HCT116 (cell line): ENCODE measurements around the gene CACNG8. TPM values are rescaled to one million over a fixed set of nuclear protein-coding genes. Genes with fewer than 3 reads are reported as not detected.

Experiments used
- ATAC-seq: fragments of 200-7000 bp; cut with Tn5 transposase; 2 replicates; pipeline ENCODE4 v1.9.1; 2020; ENCODE audit warnings: mild to moderate bottlenecking, moderate library complexity
- BruUV-seq: library from RNA; stranded (reverse); fragments of 400-500 nt; replicated peaks from 2 replicates; lab custom pipeline; 2021; lab: Mats Ljungman, UMichigan
- CTCF ChIA-PET: fragments of 300-600 bp; sonication (Branson Sonifier 250); formaldehyde crosslinking; loops from one replicate; lab custom pipeline; 2021; ENCODE audit warnings: antibody characterized with exemption; lab: Charles Lee
- POLR2A ChIA-PET: fragments of 300-600, 350-600 bp; sonication (Branson Sonifier 250); formaldehyde crosslinking; loops from one replicate; lab custom pipeline; 2021; ENCODE audit warnings: antibody characterized with exemption; lab: Charles Lee
- RAD21 ChIA-PET, 2 experiments: fragments of 300-600 bp; sonication (Branson Sonifier 250); formaldehyde crosslinking; loops; one replicate each; lab custom pipeline; 2023; ENCODE audit warnings: low total read pairs in 2 of 2; ENCODE audit not compliant: uncharacterized antibody in 2 of 2, unreplicated experiment in 2 of 2, low non-redundant PET in 1 of 2; lab: Charles Lee
- DNase-seq: peaks from one replicate; pipeline ENCODE4 v3.0.0-alpha.2; 2010; ENCODE audit warnings: low read depth, low spot score
- H2AFZ ChIP-seq: fragments of 200-600 bp; shearing (Covaris generic), sonication (generic); 2 replicates; pipeline ENCODE4 v1.6.1; 2017; ENCODE audit warnings: low read depth, mixed run types, mixed read lengths, antibody characterized with exemption, low read length; ENCODE audit not compliant: poor library complexity, severe bottlenecking
- H3K27ac ChIP-seq: 2 replicates; pipeline ENCODE4 v1.5.1; 2012; ENCODE audit warnings: low read depth, low read length
- H3K27me3 ChIP-seq: fragments of 200-600 bp; sonication (generic); 2 replicates; pipeline ENCODE4 v1.6.1; 2016; ENCODE audit warnings: mixed run types, low read length, mixed read lengths; ENCODE audit not compliant: insufficient read depth
- H3K36me3 ChIP-seq, 2 experiments: fragments of 200-500 bp in 1 of 2; fragments of 200-600 bp in 1 of 2; sonication (Bioruptor generic) in 1 of 2; sonication (generic) in 1 of 2; 2 replicates each; pipeline versions ENCODE4 v1.5.1 to v1.6.1; 2014 to 2016; ENCODE audit warnings: low read length in 2 of 2, inconsistent platforms in 1 of 2, mixed read lengths in 1 of 2, mixed run types in 1 of 2; ENCODE audit not compliant: insufficient read depth in 2 of 2, control insufficient read depth in 1 of 2
- H3K4me1 ChIP-seq, 2 experiments: fragments of 200-600 bp in 1 of 2; sonication (generic) in 1 of 2; 2 replicates each; pipeline versions ENCODE4 v1.5.1 to v1.6.1; 2012 to 2017; ENCODE audit warnings: low read length in 2 of 2, inconsistent platforms in 1 of 2, mild to moderate bottlenecking in 1 of 2, mixed read lengths in 1 of 2, mixed run types in 1 of 2, moderate library complexity in 1 of 2; ENCODE audit not compliant: insufficient read depth in 2 of 2, control insufficient read depth in 1 of 2
- H3K4me2 ChIP-seq: fragments of 200-600 bp; sonication (generic); 2 replicates; pipeline ENCODE4 v1.6.1; 2017; ENCODE audit warnings: mixed run types, low read length, mixed read lengths
- H3K4me3 ChIP-seq, 2 experiments: fragments of 200-600 bp in 1 of 2; sonication (generic) in 1 of 2; replicated peaks in 1 of 2; 2 replicates each; pipeline ENCODE4 v1.5.1; 2011 to 2016; ENCODE audit warnings: low read length in 2 of 2, control low read depth in 1 of 2, low read depth in 1 of 2, mild to moderate bottlenecking in 1 of 2, mixed read lengths in 1 of 2, mixed run types in 1 of 2
- H3K79me2 ChIP-seq: fragments of 200-600 bp; sonication (generic); 2 replicates; pipeline ENCODE4 v1.6.1; 2017; ENCODE audit warnings: mild to moderate bottlenecking, mixed run types, low read length, moderate library complexity, mixed read lengths; ENCODE audit not compliant: insufficient read depth
- H3K9ac ChIP-seq: fragments of 200-600 bp; sonication (generic); 2 replicates; pipeline ENCODE4 v1.6.1; 2016; ENCODE audit warnings: low read length, mixed read lengths
- H3K9me2 ChIP-seq: fragments of 200-600 bp; sonication (generic), shearing (Covaris generic); 2 replicates; pipeline ENCODE4 v1.6.1; 2017; ENCODE audit warnings: mixed run types, mild to moderate bottlenecking, moderate library complexity; ENCODE audit not compliant: insufficient read depth
- H3K9me3 ChIP-seq, 2 experiments: fragments of 200-500 bp in 1 of 2; fragments of 200-600 bp in 1 of 2; sonication (Bioruptor generic) in 1 of 2; sonication (generic) in 1 of 2; 2 replicates each; pipeline ENCODE4 v1.6.1; 2014 to 2017; ENCODE audit warnings: low read length in 2 of 2, mixed read lengths in 2 of 2, inconsistent platforms in 1 of 2, low read depth in 1 of 2, mild to moderate bottlenecking in 1 of 2, mixed run types in 1 of 2, moderate library complexity in 1 of 2; ENCODE audit not compliant: control insufficient read depth in 1 of 2, insufficient read depth in 1 of 2
- H4K20me1 ChIP-seq: fragments of 200-600 bp; sonication (generic), shearing (Covaris generic); 2 replicates; pipeline ENCODE4 v1.6.1; 2017; ENCODE audit warnings: mixed run types, mild to moderate bottlenecking, moderate library complexity; ENCODE audit not compliant: insufficient read depth
- CBX3 ChIP-seq: IDR thresholded peaks from 2 replicates; pipeline ENCODE4 v1.6.1; 2012; ENCODE audit warnings: low read depth
- CEBPB ChIP-seq: IDR thresholded peaks from 2 replicates; pipeline ENCODE4 v1.6.1; 2012; ENCODE audit warnings: low read depth
- EGR1 ChIP-seq: IDR thresholded peaks from 2 replicates; pipeline ENCODE4 v1.6.1; 2012; ENCODE audit warnings: low read depth
- MAX ChIP-seq: IDR thresholded peaks from 2 replicates; pipeline ENCODE4 v1.6.1; 2012
- POLR2A ChIP-seq: IDR thresholded peaks from 2 replicates; pipeline ENCODE4 v1.7.0; 2011; ENCODE audit warnings: borderline replicate concordance; ENCODE audit not compliant: insufficient read depth, insufficient read length; ENCODE audit errors: extremely low read depth
- POLR2AphosphoS5 ChIP-seq: IDR thresholded peaks from 2 replicates; pipeline ENCODE4 v1.6.1; 2011; ENCODE audit warnings: mild to moderate bottlenecking, low read depth, low read length, moderate library complexity
- SIN3A ChIP-seq: IDR thresholded peaks from 2 replicates; pipeline ENCODE4 v1.6.1; 2012; ENCODE audit warnings: low read depth
- SP1 ChIP-seq: IDR thresholded peaks from 2 replicates; pipeline ENCODE4 v1.6.1; 2012; ENCODE audit warnings: low read depth
- TCF7L2 ChIP-seq: IDR thresholded peaks from 2 replicates; pipeline ENCODE4 v1.7.0; 2011; ENCODE audit warnings: borderline replicate concordance, inconsistent platforms; ENCODE audit not compliant: insufficient read depth, insufficient read length; ENCODE audit errors: extremely low read depth
- ZBTB33 ChIP-seq: IDR thresholded peaks from 2 replicates; pipeline ENCODE4 v1.6.1; 2011; ENCODE audit warnings: mild to moderate bottlenecking, low read length, moderate library complexity; ENCODE audit not compliant: insufficient replicate concordance; ENCODE audit errors: extremely low read depth
- ZFX ChIP-seq: fragments of 450-650 bp; IDR thresholded peaks from 2 replicates; pipeline ENCODE4 v1.6.1; 2017
- ZNF274 ChIP-seq: fragments of 200-500 bp; sonication (Bioruptor generic); IDR thresholded peaks from 2 replicates; pipeline ENCODE4 v1.6.1; 2014; ENCODE audit warnings: mild to moderate bottlenecking, low read depth, low read length, inconsistent platforms
- intact Hi-C: fragments of 100-400 bp; cut with micrococcal nuclease; formaldehyde crosslinking; loops from 2 replicates; pipeline ENCODE4 v1.10.0; 2022
- total RNA-seq: library from RNA; stranded (reverse); gene quantifications from one replicate; pipeline ENCODE4 v1.2.1, GENCODE V29; 2021; ENCODE audit not compliant: unreplicated experiment

Gene CACNG8
- total RNA-seq, 1 experiment from 2014 or later = 0.93 TPM

- Histone ChIP-seq H4K20me1 (no peaks in the 10 kb centered on the region), H3K4me1 (peaks cover 13 to 45% of the 10 kb centered on the region in 2 experiments), H3K9ac (no peak overlapping the region), H3K4me3 (no peak overlapping the region), H3K27me3 (no peaks in the 10 kb centered on the region), H3K9me2 (no peaks in the 10 kb centered on the region), H3K36me3 (no peaks in the 10 kb centered on the region), H2AFZ (no peak overlapping the region), H3K9me3 (no peaks in the 10 kb centered on the region), H3K4me2 (peak overlapping the region; percentile 28; the same call in 1 of the 2 replicates), H3K27ac (no peak overlapping the region), H3K79me2 (no peaks in the 10 kb centered on the region)
- BruUV-seq = TSS peak; percentile 28
- DNase-seq (peak; percentile 40), ATAC-seq (no peak)
- ChIA-PET RAD21 (no interaction called here), POLR2A (interaction anchor here (0.6 kb wide), 1 partner anchor 110 kb away, joined by 4 read pairs; the partner anchor contains the start of gene MYADM), CTCF (no interaction called here)
- intact Hi-C loops = no loop called here
- TF ChIP-seq CBX3 = no peak
- TF ChIP-seq ZNF274 = no peak
- no peak for TF ChIP-seq EGR1
- no peak for TF ChIP-seq CEBPB
- TF ChIP-seq SP1 = peak; percentile 62
- TF ChIP-seq SIN3A = no peak
- no peak for TF ChIP-seq POLR2AphosphoS5
Measured at GRCh38 chr19:53977991-53978731, 15.4 kb downstream of the CACNG8 start.

GRCh38 chr19:53978975-53979801 is 16.5 kb downstream of the CACNG8 start:
- intact Hi-C loops = no loop called here
- no peak for TF ChIP-seq SIN3A
- TF ChIP-seq POLR2AphosphoS5 = no peak
- TF ChIP-seq MAX = no peak
- TF ChIP-seq CBX3 = no peak
- no peak for TF ChIP-seq ZBTB33
- TF ChIP-seq POLR2A = no peak
- no peak for TF ChIP-seq CEBPB
- no peak for TF ChIP-seq ZFX
- no peak for TF ChIP-seq ZNF274
- no peak for TF ChIP-seq TCF7L2
- H3K9ac ChIP-seq = peak overlapping the region; percentile 54
- no peak for ATAC-seq
- ChIA-PET POLR2A (interaction anchor here (2.3 kb wide), 2 partner anchors 111 to 113 kb away, joined by 10 to 13 read pairs; partner anchors contain the start of gene MYADM), RAD21 (interaction anchor here in 1 of 2 experiments (0.7 kb wide), 1 partner anchor 170 kb away, joined by 3 read pairs; no protein-coding TSS in a partner anchor), CTCF (interaction anchor here (1.3 to 2.3 kb wide), 4 partner anchors 28 to 136 kb away, joined by 4 to 15 read pairs (median 9); no protein-coding TSS in a partner anchor)
- H3K79me2 ChIP-seq = no peaks in the 10 kb centered on the region
- H3K27me3 ChIP-seq = no peaks in the 10 kb centered on the region
- no peak for DNase-seq
- peaks cover 16 to 49% of the 10 kb centered on the region in 2 experiments for H3K4me1 ChIP-seq
- no peaks in the 10 kb centered on the region for H3K9me2 ChIP-seq
- no peaks in the 10 kb centered on the region for H4K20me1 ChIP-seq
- no peaks in the 10 kb centered on the region for H3K36me3 ChIP-seq
- peak overlapping the region; percentile 60 to 61 for H3K4me3 ChIP-seq
- no peak overlapping the region for H2AFZ ChIP-seq
- peak overlapping the region; percentile 87 for H3K4me2 ChIP-seq
- H3K9me3 ChIP-seq = no peaks in the 10 kb centered on the region
- peak overlapping the region; percentile 94 for H3K27ac ChIP-seq
- no TSS peak for BruUV-seq
